ENCODE measurements around the gene KIT. TPM values are rescaled to one million over a fixed set of nuclear protein-coding genes. Genes with fewer than 3 reads are reported as not detected.

The KIT gene
- total RNA-seq, 1 donor from 2014 or later = 7.8 TPM

DNA sequence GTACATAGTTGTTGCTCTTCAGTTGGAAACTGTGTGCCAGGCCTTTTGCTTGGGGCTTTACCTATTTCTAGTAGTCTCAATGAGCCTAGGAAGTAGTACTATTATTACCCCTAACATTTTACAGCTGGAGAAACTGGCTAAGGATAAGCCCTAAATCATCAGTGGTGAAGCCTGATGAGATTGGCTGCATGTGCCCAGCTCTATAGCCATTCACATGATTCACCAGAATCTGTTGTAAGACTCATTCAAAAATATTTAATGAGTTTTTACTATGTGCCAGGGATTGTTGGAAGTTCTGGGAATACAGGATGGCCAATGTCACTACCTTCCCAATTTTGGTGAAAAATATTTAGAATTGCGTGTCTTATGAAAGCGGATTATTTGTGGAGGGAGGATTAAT, 2.8 kb downstream of the KIT start:
- DNase-seq (ENCODE audit: low spot score) = no peak

DNA sequence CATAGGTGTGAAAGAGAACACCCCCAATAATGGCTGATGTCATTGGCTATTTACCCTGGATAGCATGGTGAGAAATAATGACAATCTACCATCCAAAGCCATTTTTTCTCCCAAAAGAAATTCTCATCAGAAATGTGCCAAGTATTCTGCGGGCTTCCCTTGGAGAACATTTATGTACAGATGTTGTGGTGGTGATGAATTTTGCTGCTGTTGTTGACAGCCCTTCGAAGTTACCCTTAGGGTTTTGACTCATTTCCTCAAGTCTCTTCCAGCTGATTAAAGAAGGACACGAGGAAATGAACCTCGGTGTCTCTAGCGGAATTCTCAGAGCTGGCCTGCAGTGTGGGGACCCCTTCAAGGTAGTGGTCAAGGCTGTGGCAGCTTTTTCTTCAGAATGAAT, 3.4 kb downstream of the KIT start:
- DNase-seq (ENCODE audit: low spot score) = no peak

DNA sequence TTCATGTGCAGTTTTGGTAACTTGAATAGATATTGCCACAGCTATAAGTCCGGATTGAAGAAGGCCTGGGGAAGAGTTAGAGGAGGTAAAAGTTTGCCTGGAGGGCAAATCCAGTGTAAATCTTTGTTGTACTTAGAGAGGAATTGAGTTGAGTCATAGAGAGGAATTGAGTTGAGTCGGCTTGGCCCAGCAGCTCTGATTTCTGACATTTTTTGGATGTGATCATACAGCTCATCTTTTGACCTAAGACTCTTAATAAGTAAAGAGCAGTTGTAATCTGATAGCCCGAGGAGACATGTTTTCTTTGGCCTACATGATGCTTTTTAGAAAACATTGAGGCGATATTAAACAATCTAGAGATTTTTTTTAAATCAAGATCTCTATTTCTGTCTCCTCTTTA, 3.9 kb downstream of the KIT start:
- DNase-seq (ENCODE audit: low spot score) = no peak

DNA sequence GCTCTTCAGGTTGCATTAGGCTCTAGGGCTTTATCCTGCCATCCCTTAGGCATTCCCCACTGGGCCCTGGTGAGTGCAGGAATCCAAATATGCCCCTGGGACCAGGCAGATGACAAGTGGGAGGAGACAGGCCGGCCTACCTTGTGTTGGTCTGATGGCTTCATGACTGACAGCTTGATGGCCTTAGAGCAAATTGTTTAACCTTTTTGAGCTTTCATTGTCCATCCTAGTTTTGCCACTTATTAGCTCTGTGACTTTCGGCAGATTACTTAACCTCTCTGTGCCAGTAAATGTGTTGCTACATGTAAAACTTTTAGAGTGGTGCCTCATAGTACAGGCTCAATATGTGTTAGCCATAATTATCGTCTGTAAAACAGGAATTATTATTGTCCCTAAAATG, 4.4 kb downstream of the KIT start:
- no peak for DNase-seq (ENCODE audit: low spot score)

DNA sequence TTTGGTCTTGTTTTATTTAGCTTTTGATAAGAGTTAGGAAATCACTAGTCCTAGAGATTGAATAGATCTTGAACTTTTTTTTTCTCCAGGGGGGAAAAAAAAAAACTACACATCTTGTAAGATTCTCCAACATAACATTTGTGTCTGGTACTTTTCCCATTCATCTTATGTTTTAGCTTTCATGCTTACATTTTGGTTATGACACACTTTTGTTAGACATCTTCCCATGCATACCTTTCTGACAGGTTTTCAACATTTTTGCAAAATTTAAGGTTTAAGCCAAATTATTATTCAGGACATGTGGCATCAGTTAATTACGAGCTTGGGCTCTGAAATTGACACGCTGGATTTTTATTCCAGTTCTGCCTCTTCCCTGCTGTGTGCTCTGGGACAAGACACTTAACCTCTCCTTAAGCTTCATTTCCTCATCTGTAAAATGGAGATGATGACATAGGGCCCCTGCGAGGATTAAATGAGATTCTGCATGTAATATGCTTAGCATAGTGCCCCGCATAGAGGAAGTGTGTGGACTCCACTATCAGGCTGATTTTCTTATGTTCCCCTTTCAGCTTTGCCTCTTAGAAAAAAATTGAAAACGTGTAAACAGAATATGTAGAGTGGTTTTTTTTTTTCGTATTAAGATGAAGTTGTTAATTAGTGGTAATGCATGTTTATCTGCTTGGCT, 5.3 kb downstream of the KIT start:
- no peak for DNase-seq (ENCODE audit: low spot score)

DNA sequence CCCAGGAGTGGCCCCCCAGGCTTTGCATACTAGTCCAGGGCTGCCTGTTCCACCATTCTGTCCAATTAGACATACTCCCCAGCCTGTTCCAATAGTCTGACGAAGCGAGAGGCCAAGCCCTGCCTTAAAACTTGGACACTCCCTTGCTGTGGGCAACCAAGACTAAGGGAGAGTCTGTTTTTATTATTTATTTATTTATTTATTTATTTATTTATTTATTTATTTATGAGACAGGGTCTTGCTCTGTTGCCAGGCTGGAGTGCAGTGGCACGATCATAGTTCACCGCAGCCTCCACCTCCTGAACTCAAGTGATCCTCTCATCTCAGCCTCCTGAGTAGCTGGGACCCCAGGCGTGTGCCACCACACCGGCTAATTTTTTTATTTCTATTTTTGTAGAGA, 6.6 kb downstream of the KIT start:
- no peak for DNase-seq (ENCODE audit: low spot score)

DNA sequence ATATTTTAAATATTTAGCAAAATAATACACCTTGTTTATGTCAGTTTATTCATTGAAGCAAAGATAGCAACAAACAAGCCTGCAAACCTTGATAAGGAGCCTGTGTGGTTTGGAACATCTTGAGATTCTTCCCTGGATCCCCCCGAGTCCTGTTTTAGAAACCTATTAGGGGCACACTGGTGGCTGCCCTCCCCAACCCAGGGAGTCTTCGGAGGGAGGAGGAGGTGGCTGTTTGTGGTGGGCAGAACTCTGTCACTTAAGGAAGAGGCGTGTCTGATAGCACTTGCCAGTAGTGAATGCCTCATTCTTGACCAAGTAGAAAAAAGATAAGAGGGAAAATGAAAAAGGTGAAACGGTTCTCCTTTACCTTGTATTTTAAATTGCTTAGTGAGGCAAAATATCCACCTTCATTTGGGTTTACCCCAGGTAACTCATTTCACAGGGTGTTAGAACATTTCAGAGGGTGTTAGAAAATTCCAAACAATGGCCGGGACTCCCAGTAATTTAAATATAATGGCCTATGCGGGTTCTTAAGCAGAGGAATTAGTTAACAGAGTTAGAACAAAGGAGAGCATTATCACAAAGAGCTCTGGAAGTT, 10.4 kb downstream of the KIT start:
- no peak for DNase-seq (ENCODE audit: low spot score)

DNA sequence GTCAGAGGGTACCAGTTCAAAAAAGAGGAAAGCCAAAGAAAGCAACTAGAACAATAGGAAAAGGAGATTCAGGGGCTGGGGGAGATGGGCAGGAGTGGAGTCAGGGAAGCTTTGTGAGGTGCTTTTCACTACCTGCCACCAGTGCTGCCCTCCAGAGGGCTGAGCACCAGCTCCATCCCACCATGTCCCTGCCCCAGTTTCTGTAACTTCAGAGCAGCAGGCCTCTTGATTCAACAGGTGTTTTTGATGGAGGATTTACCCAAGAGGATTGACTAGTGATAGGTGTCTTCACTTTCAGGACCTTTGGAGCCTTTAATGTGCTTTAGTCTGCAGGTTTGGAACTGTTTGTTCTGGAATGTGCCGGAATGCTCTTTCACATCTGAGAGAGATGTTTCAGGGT, 12.1 kb downstream of the KIT start:
- no peak for DNase-seq (ENCODE audit: low spot score)

DNA sequence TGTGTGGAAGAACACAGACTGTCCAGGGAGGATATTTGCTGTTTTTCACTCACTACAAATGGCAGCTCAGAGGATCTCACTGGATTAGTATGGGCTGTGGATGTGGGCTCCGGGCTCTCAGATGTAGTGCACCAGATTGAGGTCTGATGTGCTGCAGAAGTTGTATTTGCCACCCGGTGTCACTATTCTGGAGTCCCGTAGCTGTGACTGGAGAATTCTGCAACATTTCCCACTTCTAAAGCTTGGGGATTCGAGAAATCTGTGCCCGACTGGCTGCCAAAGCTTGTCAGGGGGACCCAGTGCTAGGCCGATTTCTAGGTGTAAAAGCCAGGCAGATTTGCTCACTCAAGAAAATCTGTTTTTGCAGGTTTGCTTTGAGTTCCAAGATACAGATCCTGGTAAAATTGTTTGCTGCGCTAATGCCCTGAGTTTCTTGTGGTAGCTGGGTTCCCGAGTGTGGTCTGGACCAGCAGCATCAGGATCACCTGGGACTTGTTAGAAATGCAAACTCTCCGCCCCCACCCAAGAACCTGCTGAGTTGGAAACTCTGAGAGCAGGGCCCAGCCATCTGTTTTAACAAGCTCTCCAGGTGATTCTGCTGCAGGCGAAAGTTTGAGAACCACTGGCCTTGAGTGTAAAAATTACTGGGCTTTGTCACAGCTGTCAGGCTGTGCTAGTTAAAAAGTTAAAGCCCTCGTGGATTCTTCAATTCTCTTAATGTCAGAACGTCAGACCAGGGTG, 18.1 kb downstream of the KIT start:
- no peak for DNase-seq (ENCODE audit: low spot score)

DNA sequence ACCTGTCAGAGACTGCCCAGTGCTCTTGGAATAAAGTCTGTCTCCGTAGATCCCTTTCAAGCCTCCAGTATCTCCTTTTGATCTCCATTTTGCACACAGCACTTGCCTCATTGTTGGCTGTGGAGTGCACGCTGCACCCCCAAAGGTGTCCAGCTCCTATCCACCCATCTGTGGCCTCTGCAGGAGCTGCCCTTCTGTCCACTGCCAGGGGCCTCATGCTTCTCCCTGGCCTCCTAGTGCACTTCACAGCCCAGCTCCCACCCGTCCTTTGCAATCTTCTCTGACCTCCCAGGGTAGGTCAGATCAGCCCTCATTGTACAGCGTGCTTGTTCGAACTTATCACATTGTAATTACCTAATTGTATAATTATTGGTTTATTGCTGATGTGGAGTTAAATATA, 18.9 kb downstream of the KIT start:
- DNase-seq (ENCODE audit: low spot score) = no peak

DNA sequence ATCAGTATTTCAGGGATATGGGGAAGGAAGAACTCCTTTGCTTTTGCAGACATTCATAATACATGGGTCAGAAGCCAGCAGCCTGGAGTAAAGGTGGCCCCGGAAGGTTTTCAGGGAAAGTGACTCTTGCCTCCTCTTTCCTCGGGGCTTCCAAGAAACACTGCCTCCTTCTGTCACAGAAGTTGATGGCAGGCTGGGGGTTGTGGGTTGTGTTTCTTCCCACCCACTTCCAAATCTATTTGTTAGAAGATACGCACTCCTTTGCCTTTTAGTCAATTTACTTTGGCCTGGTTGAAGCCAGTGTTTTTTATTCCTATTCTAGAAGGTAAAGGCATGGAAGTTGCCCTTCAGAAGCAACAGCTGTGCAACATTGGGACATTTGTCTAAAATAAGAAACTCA, 19.7 kb downstream of the KIT start:
- DNase-seq (ENCODE audit: low spot score) = no peak

DNA sequence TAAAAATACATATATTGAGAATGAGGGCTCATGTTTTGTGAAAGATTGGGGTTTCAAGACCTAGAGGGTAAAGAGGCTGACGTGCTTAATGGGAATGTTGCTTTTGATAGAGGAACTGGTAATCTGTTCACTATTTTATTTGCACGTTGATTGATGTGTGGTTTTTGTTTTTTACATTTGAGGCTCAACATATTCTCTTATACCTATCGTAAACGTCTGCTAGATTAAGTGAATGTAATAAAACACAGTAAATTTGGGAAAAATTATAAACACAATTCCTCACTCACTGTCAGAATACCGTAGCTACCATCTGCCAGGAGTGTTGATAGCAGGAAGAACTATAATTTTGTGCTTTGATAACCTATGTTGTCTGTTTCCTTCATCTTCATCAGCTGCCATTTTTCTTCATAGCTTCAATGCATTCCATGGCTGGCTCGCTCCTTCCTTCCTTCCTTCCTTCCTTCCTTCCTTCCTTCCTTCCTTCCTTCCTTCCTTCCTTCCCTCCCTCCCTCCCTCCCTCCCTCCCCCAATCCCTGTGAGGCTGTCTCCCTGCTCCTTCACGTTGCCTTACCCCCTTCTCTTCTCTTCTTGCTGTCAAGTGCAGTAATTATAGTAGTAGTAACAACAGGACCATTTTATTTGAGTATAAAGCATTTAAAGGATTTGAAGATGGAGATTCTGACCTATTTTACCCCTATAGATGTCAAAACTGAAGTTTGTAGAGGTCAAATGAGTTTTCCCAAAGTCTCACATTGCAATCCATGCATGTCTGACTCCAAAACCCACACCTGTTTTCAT, 20.3 kb downstream of the KIT start:
- no peak for DNase-seq (ENCODE audit: low spot score)

DNA sequence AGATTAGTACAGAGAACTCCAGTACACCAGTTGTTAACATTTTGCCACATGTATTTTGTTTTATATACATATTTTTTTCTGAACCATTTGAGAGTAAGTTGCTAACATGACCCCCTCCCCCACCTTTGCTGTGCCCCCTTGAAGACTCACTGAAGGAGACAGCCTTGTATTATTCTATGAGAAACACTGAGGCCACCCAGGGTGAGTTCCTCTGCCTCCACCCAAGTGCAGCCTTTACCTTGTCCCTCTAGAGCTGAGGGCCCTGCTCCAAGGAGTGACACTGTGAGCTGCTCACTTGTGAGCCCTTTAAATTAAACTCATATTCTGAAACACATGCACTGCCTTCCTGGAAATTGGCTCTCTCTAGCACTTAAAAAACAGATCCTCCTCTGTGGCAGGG, 21.1 kb downstream of the KIT start:
- no peak for DNase-seq (ENCODE audit: low spot score)

DNA sequence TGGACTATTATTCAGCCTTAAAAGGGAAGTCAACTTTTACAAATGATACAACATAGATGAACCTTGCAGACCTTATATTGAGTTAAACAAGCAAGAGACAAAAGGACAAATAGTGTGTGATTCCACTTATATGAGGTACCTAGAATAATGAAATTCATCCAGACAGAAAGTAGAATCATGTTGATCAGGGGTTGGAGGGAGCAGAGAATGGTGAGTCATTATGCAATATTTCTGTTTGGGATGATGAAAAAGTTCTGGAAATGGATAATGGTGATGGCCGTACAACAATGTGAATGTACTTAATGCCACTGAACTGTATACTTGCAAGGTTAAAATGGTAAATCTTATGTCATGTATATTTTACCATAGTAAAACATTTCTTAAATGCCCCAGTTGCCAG, 22.1 kb downstream of the KIT start:
- no peak for DNase-seq (ENCODE audit: low spot score)

DNA sequence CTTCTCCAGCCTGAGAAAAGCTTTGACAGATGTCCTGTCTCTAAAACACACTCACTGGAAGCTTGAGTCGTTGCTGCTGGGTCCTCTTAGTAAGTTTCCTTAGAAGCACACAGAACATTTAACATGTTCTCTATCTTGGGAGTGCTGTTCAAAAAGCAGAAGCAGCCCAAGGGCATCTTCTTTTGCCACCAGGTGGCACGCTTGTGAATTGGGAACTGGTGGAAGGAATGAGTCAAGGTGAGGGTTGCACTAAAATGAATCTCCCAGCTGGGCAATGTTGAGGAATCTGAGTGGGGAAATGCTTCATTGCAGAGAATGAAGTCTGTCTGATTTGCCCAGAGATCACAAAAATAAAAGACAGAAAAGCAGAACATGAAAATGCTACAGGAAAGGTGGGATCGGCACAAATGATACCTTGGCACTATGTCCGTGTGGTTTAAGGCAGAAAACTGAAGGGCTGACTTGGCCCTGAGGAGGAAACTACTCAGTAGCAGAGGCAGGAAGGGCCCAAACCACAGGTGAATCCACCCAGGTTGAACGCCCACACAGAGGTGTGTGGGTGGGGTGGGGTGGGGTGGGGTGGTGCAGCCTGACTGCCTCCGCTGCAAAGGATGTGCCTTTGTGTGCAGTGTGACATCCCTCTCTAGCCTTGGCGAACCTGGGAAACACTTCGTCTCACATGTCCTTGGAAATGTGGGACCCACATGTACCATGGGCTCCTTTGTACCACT, 26.0 kb downstream of the KIT start:
- no peak for DNase-seq (ENCODE audit: low spot score)

DNA sequence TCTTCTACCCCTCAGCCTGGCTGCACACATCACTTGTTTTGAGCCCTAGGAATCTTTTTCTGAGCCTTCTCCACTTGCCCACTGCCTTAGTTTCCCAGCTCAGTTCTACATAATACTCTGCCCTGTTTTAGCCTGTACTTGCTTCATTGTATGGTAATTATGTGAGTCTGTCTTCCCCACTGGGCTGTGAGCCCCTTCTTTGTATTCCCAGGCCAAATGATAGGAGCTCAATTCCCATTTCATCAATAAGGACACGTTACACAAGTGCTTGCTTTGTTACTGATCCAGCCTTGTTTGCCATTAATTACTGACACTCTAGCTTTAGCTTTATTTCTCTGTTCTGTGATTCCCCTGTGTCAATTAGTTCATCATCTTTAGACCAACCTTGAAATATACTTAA, 28.1 kb downstream of the KIT start:
- no peak for DNase-seq (ENCODE audit: low spot score)

DNA sequence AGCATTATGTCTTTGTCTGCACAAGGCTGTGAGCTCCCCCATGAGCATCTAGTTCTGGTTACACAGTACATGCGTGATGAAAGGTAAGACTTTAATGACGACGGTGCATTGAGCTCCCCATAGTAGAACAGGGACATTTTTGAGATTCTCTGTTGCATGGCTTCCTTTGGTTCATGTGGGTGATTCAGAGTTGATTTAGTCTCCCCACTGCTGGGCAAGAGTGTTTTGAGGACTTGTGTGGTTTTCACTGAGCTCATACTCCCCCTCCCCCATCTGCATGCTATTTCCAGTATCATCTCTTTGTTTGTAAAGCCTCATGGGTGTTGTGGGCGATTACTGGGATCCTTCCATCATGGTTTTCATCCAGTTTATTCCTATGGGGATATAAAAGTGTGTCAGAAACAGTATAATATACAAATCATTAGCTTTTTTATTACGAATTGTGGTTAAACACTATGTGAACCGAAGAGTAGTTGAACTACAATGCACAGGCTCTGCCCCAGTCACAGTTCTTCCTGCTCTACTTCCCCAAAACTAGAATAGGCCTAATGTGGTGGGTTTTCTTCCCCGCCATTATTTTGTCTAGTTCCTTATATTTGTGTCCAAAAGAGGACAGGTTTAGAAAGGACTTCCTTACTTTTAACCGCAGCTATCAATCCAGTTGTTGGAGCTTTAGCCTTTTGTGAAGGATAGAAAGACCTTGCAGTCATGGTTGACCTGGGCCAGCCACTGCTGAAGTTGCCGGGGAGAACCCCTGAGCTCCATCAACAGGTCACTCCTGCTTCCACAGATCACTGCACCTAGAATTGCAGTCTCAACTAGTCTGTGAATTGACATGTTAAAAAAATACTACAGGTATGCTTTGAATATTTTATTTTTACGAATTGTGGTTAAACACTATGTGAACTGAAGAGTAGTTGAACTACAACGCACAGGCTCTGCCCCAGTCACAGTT, 30.4 kb downstream of the KIT start:
- DNase-seq (ENCODE audit: low spot score) = no peak

DNA sequence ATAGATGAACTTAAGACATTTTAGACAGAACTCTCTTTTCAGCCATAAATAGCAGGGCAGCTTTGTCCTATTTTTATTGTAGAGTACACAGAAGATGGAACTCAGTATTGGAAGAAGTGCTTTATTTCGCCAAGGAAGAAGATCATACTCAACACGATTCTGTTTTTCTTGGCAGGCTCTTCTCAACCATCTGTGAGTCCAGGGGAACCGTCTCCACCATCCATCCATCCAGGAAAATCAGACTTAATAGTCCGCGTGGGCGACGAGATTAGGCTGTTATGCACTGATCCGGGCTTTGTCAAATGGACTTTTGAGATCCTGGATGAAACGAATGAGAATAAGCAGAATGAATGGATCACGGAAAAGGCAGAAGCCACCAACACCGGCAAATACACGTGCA, 37.6 kb downstream of the KIT start:
- DNase-seq (ENCODE audit: low spot score) = no peak

DNA sequence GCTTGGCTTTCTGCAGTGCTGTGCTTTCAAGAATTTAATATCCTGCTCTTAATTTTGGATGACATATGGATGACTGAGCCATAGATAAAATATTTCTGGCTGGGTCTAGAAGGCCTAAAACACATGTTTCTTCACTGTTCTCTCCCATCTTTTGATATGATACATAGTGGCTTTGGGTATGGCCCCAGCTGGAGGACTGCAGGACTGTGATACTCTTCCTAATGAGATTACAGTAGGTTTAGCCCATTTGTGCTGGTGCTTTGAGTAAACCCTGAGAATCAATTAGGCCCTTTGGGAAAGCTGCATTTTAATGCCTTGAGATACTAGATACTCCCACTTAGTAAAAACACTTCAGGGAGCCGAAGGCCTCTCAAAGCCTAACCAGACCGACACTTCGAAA, 38.0 kb downstream of the KIT start:
- DNase-seq (ENCODE audit: low spot score) = no peak

DNA sequence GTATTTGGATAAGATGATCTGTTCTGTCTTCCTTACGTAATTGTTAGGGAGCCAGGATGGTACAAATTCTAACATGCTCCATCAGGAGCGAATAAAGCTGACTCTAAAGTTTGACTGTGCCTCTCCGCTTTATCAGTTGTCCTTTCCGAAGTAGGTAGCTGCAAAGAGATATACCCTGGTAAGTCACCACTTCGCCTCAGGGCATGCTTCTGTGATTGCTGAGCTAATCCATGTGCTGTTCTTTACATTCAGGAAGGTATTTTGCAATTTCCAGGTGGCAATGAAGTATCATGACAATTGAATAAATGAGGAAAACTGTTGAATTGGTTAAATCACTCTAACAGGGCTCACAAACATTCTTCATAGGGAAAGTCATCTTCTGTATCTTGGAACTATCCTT, 38.9 kb downstream of the KIT start:
- no peak for DNase-seq (ENCODE audit: low spot score)
